ENCODE data around the gene INO80B.

Gene INO80B

GRCh38 chr2:74472086-74472944 lies 17.4 kb downstream of the INO80B start, which contains the start of gene MRPL53:
Gene MRPL53 (minus strand): TSS chr2:74472680. CDS start chr2:74472660, 20 bp downstream.
- peak; percentile 96 to 97 for DNase-seq (ENCODE audit: low read depth in 1 of 2, low spot score in 1 of 2)
- TF ChIP-seq CTCF (IDR thresholded peaks at IDR 0.05; ENCODE audit: insufficient read depth, low read length), result no peak
- TF ChIP-seq GABPA (IDR thresholded peaks at IDR 0.05; ENCODE audit: low read depth), result peak; percentile 99
- TF ChIP-seq POLR2AphosphoS5 (IDR thresholded peaks at IDR 0.05; ENCODE audit: low read depth), result peak; percentile 100
- peak; percentile 74; the same call in 1 of the 2 replicates for TF ChIP-seq SPI1 (IDR thresholded peaks at IDR 0.05; ENCODE audit: borderline replicate concordance, low read depth)

GRCh38 chr2:74472945-74473258 lies 18.0 kb downstream of the INO80B start:
- TF ChIP-seq CTCF (IDR thresholded peaks at IDR 0.05; ENCODE audit: insufficient read depth, low read length) (no peak), POLR2AphosphoS5 (IDR thresholded peaks at IDR 0.05; ENCODE audit: low read depth) (no peak)
- Histone ChIP-seq H3K27me3 (ENCODE audit: insufficient read depth, poor library complexity, severe bottlenecking) (no peaks in the 10 kb centered on the region), H3K27ac (replicated peaks) (peak overlapping the region; percentile 82), H3K4me3 (replicated peaks; ENCODE audit: insufficient read depth, low read length) (peak overlapping the region; percentile 76)
- no peak for DNase-seq (ENCODE audit: low read depth in 1 of 2, low spot score in 1 of 2)

More at GRCh38 chr2:74472086-74472944, 17.4 kb downstream of the INO80B start, which contains the start of gene MRPL53:
- H3K27ac ChIP-seq (replicated peaks), result peak within 1 kb of the TSS; percentile 82
- H3K27me3 ChIP-seq (ENCODE audit: insufficient read depth, poor library complexity, severe bottlenecking), result no peaks in the 10 kb centered on the region
- H3K4me3 ChIP-seq (replicated peaks; ENCODE audit: insufficient read depth, low read length), result peak within 1 kb of the TSS; percentile 76

- no peak overlapping the region for H3K4me3 ChIP-seq (replicated peaks; ENCODE audit: insufficient read depth, low read length)
- H3K27ac ChIP-seq (replicated peaks), result no peak overlapping the region
- no peak for TF ChIP-seq POLR2AphosphoS5 (IDR thresholded peaks at IDR 0.05; ENCODE audit: low read depth)
- TF ChIP-seq SPI1 (IDR thresholded peaks at IDR 0.05; ENCODE audit: borderline replicate concordance, low read depth), result no peak
- TF ChIP-seq CTCF (IDR thresholded peaks at IDR 0.05; ENCODE audit: insufficient read depth, low read length), result no peak
- no peak for TF ChIP-seq REST (IDR thresholded peaks at IDR 0.05; ENCODE audit: insufficient replicate concordance, low read depth)
- TF ChIP-seq GABPA (IDR thresholded peaks at IDR 0.05; ENCODE audit: low read depth), result no peak
- no peak for DNase-seq (ENCODE audit: low read depth in 1 of 2, low spot score in 1 of 2)
- no peaks in the 10 kb centered on the region for H3K27me3 ChIP-seq (ENCODE audit: insufficient read depth, poor library complexity, severe bottlenecking)
These were observed 19.6 kb downstream of the INO80B start for GRCh38 chr2:74474481-74474880.

- TF ChIP-seq REST (IDR thresholded peaks at IDR 0.05; ENCODE audit: insufficient replicate concordance, low read depth) (no peak), CTCF (IDR thresholded peaks at IDR 0.05; ENCODE audit: insufficient read depth, low read length) (no peak), GABPA (IDR thresholded peaks at IDR 0.05; ENCODE audit: low read depth) (no peak), POLR2AphosphoS5 (IDR thresholded peaks at IDR 0.05; ENCODE audit: low read depth) (no peak), SPI1 (IDR thresholded peaks at IDR 0.05; ENCODE audit: borderline replicate concordance, low read depth) (no peak)
- DNase-seq (ENCODE audit: low read depth in 1 of 2, low spot score in 1 of 2), result no peak
- H3K27me3 ChIP-seq (ENCODE audit: insufficient read depth, poor library complexity, severe bottlenecking), result no peaks in the 10 kb centered on the region
- H3K4me3 ChIP-seq (replicated peaks; ENCODE audit: insufficient read depth, low read length), result no peak overlapping the region
- no peak overlapping the region for H3K27ac ChIP-seq (replicated peaks)
These were observed 20.0 kb downstream of the INO80B start for GRCh38 chr2:74474899-74475298.

All from HL-60 (cell line).